ENCODE results near the gene MBP.

MBP gene

DNA sequence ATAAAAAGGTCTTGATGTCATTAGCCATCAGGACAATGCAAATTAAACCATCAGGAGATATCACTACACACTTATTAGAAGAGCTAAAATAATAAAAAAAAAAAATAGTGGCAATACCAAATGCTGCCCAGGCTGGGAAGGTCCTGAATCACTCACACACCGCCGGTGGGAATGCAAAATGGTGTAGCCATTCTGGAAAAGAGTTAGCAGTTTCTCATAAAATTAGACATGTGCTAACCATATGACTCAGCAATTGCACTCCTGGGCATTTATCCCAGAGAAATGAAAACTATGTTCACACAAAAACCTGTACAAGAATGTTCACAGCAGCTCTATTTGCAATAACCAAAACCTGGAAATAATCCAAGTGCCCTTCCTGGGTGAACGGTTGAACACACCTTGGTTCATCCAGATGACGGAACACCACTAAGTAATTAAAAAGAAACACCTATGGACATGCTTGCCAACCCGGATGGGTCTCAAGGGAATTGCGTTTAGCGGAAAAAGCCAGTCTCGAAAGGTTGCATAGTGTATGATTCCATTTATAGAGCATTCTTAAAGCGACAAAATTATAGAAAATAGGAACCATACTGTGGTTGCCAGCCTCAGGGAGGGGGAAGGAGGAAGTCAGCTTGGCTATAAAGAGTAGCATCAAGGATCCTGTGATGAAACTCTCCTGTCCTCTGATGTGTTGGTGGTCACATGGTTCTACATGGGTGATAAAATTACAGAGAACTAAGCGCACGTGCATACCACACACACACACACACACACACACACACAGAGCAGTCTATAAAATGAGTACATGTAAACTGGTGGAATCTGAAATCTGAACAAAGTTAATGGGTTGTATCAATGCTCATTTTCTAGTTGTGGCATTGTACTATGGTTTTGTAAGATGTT, 4.6 kb downstream of the MBP start:
- H3K36me3 ChIP-seq (ENCODE audit: control insufficient read depth, insufficient read depth, low read length) = no peaks in the 10 kb centered on the region
- no peak overlapping the region for H3K27ac ChIP-seq (ENCODE audit: insufficient read depth, low read depth, low read length, poor library complexity, severe bottlenecking)
- no peaks in the 10 kb centered on the region for H3K9me3 ChIP-seq (ENCODE audit: control insufficient read depth, low read length)
- H3K4me1 ChIP-seq (ENCODE audit: control insufficient read depth, insufficient read depth, low read length) = peaks cover 12% of the 10 kb centered on the region
- H3K4me3 ChIP-seq (ENCODE audit: insufficient read depth, low read depth, low read length) = no peak overlapping the region
- peaks cover 45% of the 10 kb centered on the region for H3K27me3 ChIP-seq (ENCODE audit: control insufficient read depth, insufficient read depth, low read length, poor library complexity, severe bottlenecking)
- WGBS, 2 experiments = 92 to 95% methylated on average over 9 to 11 of the region's 11 CpGs

- Histone ChIP-seq H3K9me3 (ENCODE audit: control insufficient read depth, low read length) (no peaks in the 10 kb centered on the region), H3K4me1 (ENCODE audit: control insufficient read depth, insufficient read depth, low read length) (no peaks in the 10 kb centered on the region), H3K27me3 (ENCODE audit: control insufficient read depth, insufficient read depth, low read length, poor library complexity, severe bottlenecking) (peaks cover 9% of the 10 kb centered on the region), H3K4me3 (ENCODE audit: insufficient read depth, low read depth, low read length) (no peak overlapping the region), H3K27ac (ENCODE audit: insufficient read depth, low read depth, low read length, poor library complexity, severe bottlenecking) (no peak overlapping the region), H3K36me3 (ENCODE audit: control insufficient read depth, insufficient read depth, low read length) (no peaks in the 10 kb centered on the region)
- 83 to 84% methylated on average over 9 of the region's 9 CpGs for whole genome bisulfite sequencing, 2 experiments
These were observed 8.1 kb downstream of the MBP start for GRCh38 chr18:77124452-77124922.

GRCh38 chr18:77123320-77124231, 9.0 kb downstream of the MBP start:
- 85 to 86% methylated on average over 14 of the region's 14 CpGs for WGBS, 2 experiments

GRCh38 chr18:77121523-77121922, 11.1 kb downstream of the MBP start:
- H3K27me3 ChIP-seq (ENCODE audit: control insufficient read depth, insufficient read depth, low read length, poor library complexity, severe bottlenecking) = no peaks in the 10 kb centered on the region
- H3K36me3 ChIP-seq (ENCODE audit: control insufficient read depth, insufficient read depth, low read length) = no peaks in the 10 kb centered on the region
- H3K27ac ChIP-seq (ENCODE audit: insufficient read depth, low read depth, low read length, poor library complexity, severe bottlenecking) = no peak overlapping the region
- H3K9me3 ChIP-seq (ENCODE audit: control insufficient read depth, low read length) = no peaks in the 10 kb centered on the region
- WGBS, 2 experiments = 92 to 99% methylated on average over 2 to 3 of the region's 3 CpGs
- no peak overlapping the region for H3K4me3 ChIP-seq (ENCODE audit: insufficient read depth, low read depth, low read length)
- no peaks in the 10 kb centered on the region for H3K4me1 ChIP-seq (ENCODE audit: control insufficient read depth, insufficient read depth, low read length)

More at GRCh38 chr18:77123320-77124231, 9.0 kb downstream of the MBP start:
- Histone ChIP-seq H3K36me3 (ENCODE audit: control insufficient read depth, insufficient read depth, low read length) (no peaks in the 10 kb centered on the region), H3K27ac (ENCODE audit: insufficient read depth, low read depth, low read length, poor library complexity, severe bottlenecking) (no peak overlapping the region), H3K27me3 (ENCODE audit: control insufficient read depth, insufficient read depth, low read length, poor library complexity, severe bottlenecking) (peaks cover 4% of the 10 kb centered on the region), H3K9me3 (ENCODE audit: control insufficient read depth, low read length) (no peaks in the 10 kb centered on the region), H3K4me3 (ENCODE audit: insufficient read depth, low read depth, low read length) (no peak overlapping the region), H3K4me1 (ENCODE audit: control insufficient read depth, insufficient read depth, low read length) (no peaks in the 10 kb centered on the region)

GRCh38 chr18:77119851-77120491, 12.6 kb downstream of the MBP start:
- Histone ChIP-seq H3K4me3 (ENCODE audit: insufficient read depth, low read depth, low read length) (no peak overlapping the region), H3K4me1 (ENCODE audit: control insufficient read depth, insufficient read depth, low read length) (no peaks in the 10 kb centered on the region), H3K36me3 (ENCODE audit: control insufficient read depth, insufficient read depth, low read length) (no peaks in the 10 kb centered on the region), H3K27me3 (ENCODE audit: control insufficient read depth, insufficient read depth, low read length, poor library complexity, severe bottlenecking) (no peaks in the 10 kb centered on the region), H3K27ac (ENCODE audit: insufficient read depth, low read depth, low read length, poor library complexity, severe bottlenecking) (no peak overlapping the region), H3K9me3 (ENCODE audit: control insufficient read depth, low read length) (no peaks in the 10 kb centered on the region)
- WGBS, 2 experiments = 88 to 89% methylated on average over 23 of the region's 23 CpGs

DNA sequence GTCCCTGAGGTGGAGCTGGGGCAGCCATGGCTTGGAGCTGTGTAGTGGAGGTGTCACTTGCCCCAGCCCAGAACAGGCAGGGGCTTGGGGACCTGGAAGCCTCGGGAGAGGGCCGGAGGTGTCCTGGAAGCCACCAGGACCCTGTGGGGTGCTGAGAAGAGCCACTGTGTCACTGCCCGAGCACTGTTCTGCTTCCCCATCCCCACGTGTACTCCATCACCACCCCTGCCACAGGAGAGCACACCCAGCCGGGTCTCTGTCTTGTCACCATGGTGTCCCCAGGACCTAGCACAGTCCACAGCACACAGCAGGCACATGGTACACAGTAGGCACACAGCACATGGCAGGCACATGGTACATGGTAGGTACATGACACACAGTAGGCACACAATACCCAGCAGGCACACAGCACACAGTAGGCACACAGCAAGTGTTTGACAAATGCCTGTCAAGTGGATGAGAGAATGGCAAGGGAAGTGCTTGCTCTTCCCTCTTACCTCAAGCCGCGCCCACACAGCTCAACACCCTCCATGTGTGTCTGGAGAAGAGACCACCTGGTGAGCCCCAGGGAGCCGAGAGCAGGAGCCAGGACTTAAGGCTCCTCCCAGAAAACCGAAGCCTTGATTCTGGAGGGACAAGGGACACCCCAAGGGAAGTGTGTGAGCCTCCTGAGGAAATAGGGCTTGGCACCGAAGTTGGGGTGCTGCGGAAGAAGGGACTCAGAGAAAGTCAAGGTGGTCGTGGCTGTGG, 13.3 kb downstream of the MBP start:
- Histone ChIP-seq H3K4me1 (ENCODE audit: control insufficient read depth, insufficient read depth, low read length) (no peaks in the 10 kb centered on the region), H3K27ac (ENCODE audit: insufficient read depth, low read depth, low read length, poor library complexity, severe bottlenecking) (no peak overlapping the region), H3K27me3 (ENCODE audit: control insufficient read depth, insufficient read depth, low read length, poor library complexity, severe bottlenecking) (no peaks in the 10 kb centered on the region), H3K36me3 (ENCODE audit: control insufficient read depth, insufficient read depth, low read length) (no peaks in the 10 kb centered on the region), H3K9me3 (ENCODE audit: control insufficient read depth, low read length) (no peaks in the 10 kb centered on the region), H3K4me3 (ENCODE audit: insufficient read depth, low read depth, low read length) (no peak overlapping the region)
- 91 to 93% methylated on average over 12 of the region's 12 CpGs for WGBS, 2 experiments

DNA sequence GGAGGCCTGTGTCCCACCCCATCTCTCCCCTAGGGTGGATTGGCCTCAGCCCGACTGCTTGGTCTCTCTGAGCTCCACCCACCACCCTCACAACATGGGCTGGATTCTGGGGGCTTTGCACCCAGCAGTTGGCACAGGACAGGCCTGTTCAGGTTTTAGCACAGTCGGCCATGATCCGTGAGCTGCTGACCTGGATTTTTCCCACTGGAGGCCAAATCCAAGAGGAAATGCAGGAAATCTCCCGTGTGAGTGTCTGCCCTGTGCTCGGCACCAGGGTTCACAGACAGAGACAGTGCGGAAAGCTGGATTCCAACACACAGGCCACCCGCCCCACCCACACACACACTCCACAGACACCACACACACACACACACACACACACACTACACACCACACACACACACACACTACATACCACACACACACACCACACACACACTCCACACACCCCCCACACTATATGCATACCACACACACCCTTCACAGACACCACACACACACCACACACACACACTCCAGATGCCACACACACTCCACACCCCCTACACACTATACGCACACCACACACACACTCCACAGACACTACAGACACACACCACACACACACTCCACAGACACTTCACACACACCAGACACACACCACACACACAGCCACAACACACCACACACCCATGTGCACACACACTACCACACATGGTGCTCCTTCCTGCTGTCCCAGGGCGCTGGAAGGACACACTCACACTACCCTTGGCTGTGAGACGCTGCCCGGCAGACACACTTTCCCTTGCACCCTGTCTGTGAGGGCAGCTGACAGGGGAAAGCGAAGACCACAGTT, 14.1 kb downstream of the MBP start:
- no peaks in the 10 kb centered on the region for H3K4me1 ChIP-seq (ENCODE audit: control insufficient read depth, insufficient read depth, low read length)
- no peaks in the 10 kb centered on the region for H3K9me3 ChIP-seq (ENCODE audit: control insufficient read depth, low read length)
- no peaks in the 10 kb centered on the region for H3K27me3 ChIP-seq (ENCODE audit: control insufficient read depth, insufficient read depth, low read length, poor library complexity, severe bottlenecking)
- H3K27ac ChIP-seq (ENCODE audit: insufficient read depth, low read depth, low read length, poor library complexity, severe bottlenecking) = no peak overlapping the region
- no peaks in the 10 kb centered on the region for H3K36me3 ChIP-seq (ENCODE audit: control insufficient read depth, insufficient read depth, low read length)
- WGBS, 2 experiments = 92 to 95% methylated on average over 12 of the region's 12 CpGs
- no peak overlapping the region for H3K4me3 ChIP-seq (ENCODE audit: insufficient read depth, low read depth, low read length)

DNA sequence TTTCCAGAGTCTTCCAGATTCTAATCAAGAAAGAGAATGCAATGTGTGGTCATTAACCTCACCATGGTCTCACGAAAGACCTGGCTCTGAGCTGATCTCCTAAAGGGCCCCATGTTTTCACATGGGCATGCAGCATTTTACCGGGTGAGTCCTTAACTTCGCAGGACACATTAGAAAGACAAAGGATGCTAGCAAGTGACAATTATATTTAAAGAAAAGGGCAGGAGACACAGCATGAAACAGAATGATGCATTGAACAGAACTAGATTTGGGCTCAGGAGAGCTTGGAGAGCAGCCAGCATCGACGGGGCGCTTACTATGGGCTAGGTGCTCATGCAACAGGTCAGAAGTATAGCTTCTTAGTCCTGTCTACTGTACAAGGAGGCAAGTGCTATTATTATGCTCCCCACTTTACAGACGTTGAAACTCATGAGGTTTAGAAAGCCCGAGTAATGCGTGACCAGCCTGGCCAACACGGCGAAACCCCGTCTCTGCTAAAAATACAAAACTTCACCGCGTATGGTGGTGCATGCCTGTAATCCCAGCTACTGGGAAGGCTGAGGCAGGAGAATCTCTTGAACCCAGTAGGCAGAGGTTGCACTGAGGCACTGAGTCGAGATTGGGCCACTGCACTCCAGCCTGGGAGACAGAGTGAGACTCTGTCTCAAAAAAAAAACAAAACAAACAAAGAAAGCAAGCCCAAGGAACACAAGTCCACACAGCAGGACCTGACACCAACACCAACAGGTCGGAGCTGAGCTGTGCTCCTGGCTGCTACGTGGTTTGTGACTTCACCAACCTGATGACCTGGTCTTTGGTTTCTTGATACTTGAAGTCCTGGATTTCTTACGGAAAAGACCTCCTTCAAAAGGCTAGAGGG, 16.1 kb downstream of the MBP start:
- no peaks in the 10 kb centered on the region for H3K36me3 ChIP-seq (ENCODE audit: control insufficient read depth, insufficient read depth, low read length)
- H3K27me3 ChIP-seq (ENCODE audit: control insufficient read depth, insufficient read depth, low read length, poor library complexity, severe bottlenecking) = no peaks in the 10 kb centered on the region
- no peaks in the 10 kb centered on the region for H3K4me1 ChIP-seq (ENCODE audit: control insufficient read depth, insufficient read depth, low read length)
- 90 to 91% methylated on average over 18 of the region's 18 CpGs for WGBS, 2 experiments
- no peak overlapping the region for H3K4me3 ChIP-seq (ENCODE audit: insufficient read depth, low read depth, low read length)
- no peaks in the 10 kb centered on the region for H3K9me3 ChIP-seq (ENCODE audit: control insufficient read depth, low read length)
- H3K27ac ChIP-seq (ENCODE audit: insufficient read depth, low read depth, low read length, poor library complexity, severe bottlenecking) = no peak overlapping the region
